ENCODE data around the gene FOXP1. TPM values are rescaled to one million over a fixed set of nuclear protein-coding genes. Genes with fewer than 3 reads are reported as not detected.

FOXP1 gene
- total and polyA plus RNA-seq, 2 of the 8 experiments (the other 6 are each of a cell fraction or from before 2014, with no cell fraction given): 13.9 to 25.4 TPM

DNA sequence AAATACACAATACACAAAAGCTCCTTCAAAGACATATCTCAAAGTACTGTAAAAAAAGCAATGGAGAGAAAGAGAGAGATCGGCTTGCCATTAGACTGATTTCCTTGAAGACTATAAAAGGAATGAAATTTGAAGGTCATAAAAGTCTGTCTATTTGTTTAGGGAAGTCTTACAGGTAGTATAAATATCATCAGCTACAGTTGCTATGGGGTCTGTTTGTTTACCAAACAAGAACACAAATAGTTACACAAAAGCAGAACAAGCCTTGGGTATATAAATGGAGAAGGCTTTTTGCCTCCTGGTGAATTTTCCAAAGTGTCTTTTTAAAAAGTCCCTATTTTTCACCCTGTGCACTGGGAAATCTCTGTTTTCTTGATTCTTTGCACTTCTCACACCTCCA lies 552.3 kb downstream of the FOXP1 start (continued):
- TF ChIP-seq, protein P1, sequence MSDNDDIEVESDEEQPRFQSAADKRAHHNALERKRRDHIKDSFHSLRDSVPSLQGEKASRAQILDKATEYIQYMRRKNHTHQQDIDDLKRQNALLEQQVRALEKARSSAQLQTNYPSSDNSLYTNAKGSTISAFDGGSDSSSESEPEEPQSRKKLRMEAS (IDR thresholded peaks at IDR 0.05): no peak
- TF ChIP-seq ZNF274 (IDR thresholded peaks at IDR 0.05; ENCODE audit: borderline replicate concordance, extremely low read depth, low read length): no peak

Data from H1 (cell line).